HG02798 (cell line): Measurements from ENCODE around the gene NEUROG1.
"Not testable (repeated sequence)": the region's sequence is repeated elsewhere in the genome, so short reads cannot be mapped to it uniquely, and the experiment has no call there.

Experiments
- ATAC-seq: cut with Tn5 transposase; IDR thresholded peaks from one replicate; pipeline ENCODE4 v1.9.1; 2021; ENCODE audit warnings: mild to moderate bottlenecking; ENCODE audit not compliant: unreplicated experiment, poor library complexity

Gene NEUROG1

DNA sequence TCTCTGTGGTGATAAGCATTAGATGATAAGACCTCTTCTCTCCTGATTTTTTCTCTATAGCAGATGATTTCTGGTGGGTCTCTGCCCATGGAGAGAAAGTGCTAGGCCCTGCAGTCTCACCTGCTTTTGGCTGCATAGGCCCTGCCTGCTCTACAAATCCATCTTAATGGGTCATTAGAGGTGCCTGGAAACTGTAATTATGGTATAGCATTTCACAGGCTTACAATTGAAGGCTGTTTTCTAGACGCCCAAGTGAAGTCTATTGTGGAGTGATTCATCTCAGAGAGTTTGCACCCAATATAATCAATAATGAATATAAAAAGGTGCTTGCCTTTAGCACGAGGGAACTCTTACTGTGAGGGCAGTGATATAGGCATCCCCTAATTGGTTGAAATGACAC is 33.8 kb downstream of the NEUROG1 start:
- no peak for ATAC-seq

DNA sequence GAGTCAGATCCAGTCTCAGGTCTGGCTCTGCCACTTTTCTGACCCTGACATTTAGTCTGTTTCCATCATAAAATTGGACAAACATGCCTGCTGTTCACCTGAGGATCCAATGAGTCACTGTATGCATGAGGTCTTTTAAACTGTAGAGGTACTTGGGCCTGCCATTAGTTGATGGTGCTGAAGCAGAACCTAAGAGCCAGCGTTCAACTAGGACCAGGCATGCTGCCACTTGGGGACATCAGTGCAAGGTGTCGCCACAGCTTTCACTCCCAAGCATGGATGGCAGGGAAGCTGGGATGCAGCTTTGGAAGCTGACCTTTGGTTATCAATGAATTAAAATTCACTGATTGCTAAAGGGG is 37.1 kb downstream of the NEUROG1 start:
- no peak for ATAC-seq

DNA sequence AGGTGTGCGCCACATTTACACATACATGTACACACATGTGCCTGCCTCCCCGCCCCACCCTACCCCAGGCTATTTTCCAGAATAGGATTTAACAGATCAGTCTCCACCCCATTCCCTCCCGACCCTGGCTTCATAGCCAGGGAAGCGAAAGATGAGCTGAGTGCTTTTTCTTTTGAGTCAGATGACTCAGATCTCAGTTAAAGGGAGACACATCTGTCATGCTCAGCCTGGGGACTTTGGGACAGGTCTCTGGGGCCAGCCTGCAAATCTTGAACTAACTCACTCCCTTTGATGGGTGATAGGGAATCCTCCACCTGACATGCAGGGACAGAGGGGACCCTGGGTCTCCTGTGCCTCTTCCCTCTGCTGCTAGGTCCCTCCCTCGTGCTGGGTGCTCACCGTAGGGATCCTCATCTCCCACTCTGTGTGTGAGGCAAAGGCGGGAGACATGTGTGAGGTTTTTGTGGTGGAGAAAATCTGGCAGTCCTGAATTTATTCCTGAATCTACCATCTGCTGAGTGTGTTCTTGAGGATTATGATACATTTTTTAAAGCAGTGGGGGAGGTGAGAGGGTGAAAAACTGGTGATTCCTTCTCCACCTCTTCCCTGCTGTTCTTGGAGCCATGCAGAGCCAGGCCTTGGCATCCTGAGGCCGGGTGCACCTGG is 37.7 kb downstream of the NEUROG1 start:
- ATAC-seq: no peak

DNA sequence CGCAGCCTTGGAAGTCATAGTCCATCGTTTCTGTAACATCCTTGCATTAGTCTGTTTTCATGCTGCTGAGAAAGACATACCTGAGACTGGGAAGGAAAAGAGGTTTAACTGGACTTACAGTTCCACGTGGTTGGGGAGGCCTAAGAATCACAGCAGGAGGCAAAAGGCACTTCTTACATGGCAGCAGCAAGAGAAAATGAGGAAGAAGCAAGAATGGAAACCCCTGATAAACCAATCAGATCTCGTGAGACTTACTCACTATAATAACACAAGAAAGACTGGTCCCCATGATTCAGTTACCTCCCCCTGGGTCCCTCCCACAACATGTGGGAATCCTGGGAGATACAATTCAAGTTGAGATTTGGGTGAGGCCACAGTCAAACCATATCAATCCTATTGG is 40.2 kb downstream of the NEUROG1 start:
- not testable (repeated sequence) for ATAC-seq

DNA sequence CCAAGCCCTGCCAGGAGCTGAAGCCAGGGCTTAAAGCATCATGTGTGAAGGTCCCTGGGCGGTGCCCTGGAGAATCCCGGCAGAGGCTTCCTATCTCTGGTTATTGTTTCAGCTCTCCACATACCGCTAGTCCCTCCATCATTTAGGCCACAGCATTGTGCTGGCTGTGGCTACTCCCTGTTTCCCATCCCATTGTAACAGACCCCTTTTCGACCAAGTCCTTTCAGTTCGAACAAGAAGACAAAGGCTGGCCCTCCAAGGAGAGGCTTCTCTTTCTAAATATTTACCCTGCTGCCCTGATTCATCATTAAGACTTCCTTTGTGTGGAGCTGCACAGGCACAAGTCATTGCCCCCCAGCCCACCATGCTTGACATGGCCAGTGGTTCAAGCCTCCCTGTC is 41.6 kb downstream of the NEUROG1 start:
- ATAC-seq: no peak

DNA sequence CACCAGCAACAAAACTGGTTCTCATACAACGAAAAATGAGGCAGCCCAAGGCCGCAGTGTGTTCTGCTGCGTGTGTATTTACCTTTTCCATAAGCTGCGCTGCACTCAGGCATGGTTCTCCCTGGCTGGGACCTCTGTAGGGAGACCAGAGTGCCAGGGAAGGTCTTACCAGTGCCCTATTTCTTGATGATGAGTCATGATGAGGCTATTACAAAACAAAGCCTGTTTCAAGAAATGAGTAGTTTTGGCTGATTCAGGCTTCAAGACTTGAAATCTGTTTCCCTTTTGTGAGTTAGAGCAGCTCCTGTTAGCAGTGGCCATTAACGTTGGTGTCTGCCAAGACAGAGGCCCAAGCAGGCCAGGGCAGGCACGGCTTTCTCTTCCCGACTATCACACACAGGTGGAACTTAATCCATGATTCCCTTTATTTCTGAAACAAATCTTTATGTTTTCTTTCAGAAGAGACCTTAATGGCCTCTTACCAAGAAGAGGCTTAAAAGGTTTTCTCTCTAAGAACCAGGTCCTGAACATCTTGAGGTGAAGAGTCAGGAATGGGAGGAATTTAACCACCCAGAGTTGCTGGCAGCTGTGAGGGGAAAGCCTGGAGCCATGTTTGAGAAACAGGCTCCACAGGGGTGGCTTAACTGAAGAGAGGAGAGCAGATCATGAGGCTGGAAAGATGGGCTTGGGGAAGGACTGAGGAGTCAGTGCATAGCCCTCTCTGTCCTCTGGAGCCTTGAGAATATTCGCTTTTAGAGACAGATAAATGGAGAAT is 42.2 kb downstream of the NEUROG1 start:
- no peak for ATAC-seq

DNA sequence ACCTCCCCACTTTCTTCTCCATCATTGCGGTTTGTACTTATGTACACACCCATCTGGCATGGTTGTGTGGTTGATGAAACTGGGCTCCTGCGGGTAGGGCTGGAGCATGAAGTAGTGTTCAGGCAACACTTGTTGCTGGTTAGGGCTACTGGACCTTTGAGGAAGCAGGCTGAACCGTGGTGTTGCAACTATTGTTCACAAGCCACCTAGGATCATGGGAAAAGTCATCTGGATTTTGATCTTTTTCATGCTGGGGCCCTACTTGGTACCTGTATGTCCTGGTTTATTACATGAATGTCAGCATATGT is 43.5 kb downstream of the NEUROG1 start:
- no peak for ATAC-seq

DNA sequence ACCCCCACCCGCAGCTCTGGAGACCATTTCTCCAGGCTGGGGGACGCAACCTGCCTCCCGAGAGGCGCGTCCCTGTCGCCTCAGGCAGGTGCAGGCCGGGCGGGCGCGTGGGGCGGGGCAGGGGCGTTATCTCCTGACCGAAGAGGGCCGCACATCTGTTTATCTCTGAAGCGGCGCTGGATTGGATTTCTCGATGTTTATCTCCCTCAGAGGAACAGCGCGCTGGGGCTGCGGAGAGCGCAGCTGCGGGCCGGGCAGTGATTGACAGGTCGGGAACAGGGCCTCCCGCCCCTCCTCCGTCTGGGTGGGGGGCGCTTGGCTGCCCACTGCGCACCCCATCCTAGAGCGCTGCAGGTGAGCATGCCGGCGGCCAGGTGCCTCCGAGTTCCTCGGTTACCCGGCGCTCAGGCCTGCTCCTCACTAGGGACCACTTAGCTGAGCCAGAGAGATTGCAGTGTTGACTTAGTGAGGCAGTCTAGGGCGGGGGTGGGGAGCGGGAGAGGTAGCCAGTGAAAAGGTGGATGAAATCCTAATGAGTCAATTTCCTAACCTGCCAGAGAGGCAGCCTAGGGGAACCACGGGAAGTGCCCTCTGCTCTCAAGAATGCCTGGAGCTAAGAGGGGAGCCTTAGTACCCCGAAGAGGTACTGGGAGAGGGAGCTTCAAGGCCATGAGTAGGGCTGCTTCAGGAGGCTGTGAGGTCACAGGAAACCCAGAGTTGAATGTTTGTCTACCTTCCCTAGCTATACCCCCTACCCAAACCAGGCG is 44.0 kb downstream of the NEUROG1 start:
- ATAC-seq: no peak

DNA sequence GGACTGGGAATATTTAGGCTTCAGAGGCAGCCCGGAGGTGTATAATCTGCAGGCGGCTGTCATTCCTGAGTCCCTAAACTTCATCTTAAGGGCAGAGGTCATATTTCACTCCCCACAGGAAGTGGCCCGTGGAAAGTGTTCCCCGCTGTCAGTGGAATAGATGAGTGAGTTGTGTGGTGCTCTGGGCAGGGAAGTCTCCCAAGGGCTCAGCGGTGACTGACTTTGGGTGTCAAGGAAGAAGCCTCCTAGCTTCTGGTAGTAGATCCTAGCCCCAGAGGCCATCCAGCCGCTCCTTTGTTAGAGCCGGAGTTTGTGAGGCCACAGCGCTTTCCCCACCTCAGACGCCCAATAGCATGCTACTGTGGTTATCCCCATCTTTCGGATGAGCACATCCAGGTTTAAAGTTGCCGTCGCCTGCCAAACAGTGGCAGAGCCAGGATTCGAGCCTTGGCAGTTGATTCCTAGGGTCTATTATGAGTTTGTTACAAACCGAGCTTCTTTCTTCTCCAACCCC is 44.7 kb downstream of the NEUROG1 start:
- no peak for ATAC-seq

DNA sequence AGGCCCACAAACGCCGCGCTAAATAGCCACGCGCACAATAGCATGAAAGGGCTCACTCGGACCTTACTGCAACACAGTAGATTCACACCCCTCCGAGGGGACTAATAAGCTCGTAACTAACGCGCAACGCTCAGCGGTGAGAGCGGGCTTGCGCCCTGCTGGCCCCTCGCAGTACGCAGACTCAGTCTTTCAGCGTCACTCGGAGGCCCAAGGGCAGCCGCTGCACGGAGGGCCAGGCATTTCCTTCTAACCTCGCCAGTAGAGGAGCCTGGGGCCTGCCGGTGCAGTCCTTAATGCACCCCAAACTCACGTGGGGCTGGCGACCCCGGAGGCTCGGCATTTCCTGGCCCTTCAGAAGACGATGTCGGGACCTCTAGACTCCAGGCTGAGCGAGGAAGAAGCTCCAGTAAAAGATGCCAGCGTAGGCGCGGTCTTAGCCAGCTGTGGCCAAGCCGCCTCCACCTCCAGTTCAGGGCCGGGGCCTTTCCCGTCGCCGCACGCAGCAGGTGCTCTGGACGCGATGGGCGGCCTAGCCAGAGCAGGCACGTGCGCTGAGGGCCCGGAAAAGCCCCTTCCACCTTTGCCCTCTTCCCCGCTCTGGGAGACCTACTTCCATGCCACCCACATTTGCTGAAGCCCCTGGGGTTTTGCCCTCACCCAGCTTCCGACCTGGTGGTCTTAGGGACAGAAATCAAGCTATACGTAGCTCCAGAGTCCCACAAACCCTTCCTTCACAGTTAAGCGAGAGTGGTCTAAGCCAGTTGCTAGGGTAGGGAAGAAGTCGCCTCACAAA is 45.3 kb downstream of the NEUROG1 start:
- no peak for ATAC-seq

DNA sequence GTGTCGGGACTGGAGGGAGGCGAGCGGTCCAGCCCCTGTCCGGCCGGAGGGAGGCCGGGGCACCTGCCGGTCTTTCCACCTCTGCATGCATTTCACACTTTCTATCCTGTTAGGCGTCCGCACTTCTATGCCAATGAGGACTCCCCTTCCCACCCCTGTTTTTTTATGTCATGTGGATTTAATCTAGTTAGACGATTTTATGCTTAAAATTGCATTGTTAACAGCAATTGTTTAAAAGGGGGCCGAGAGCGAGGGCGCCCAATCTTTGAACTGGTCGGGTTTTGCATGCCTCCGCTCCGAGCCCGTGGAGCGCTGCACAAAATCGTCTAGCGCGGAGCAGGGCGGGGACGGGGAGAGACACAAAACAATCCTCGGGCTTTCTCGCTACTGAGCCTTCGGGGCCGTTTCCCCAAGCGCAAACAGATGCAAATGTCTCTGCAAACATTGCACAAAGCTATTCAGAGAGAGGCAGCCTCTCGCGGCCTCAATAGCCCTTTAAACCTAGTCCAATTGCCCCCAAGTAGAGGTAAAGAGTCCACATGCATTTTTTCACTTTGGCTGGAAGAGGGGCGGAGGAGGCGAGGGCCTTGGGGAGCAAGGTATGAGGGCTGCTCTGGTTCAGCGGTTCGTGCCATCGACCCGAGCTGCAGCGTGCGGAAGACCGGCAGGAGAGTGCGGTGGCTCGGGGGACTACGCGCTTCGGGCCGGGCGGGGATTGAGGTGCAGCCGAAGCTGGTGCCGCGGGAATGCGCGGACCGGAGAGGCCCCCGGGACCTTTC is 46.1 kb downstream of the NEUROG1 start:
- ATAC-seq: no peak

DNA sequence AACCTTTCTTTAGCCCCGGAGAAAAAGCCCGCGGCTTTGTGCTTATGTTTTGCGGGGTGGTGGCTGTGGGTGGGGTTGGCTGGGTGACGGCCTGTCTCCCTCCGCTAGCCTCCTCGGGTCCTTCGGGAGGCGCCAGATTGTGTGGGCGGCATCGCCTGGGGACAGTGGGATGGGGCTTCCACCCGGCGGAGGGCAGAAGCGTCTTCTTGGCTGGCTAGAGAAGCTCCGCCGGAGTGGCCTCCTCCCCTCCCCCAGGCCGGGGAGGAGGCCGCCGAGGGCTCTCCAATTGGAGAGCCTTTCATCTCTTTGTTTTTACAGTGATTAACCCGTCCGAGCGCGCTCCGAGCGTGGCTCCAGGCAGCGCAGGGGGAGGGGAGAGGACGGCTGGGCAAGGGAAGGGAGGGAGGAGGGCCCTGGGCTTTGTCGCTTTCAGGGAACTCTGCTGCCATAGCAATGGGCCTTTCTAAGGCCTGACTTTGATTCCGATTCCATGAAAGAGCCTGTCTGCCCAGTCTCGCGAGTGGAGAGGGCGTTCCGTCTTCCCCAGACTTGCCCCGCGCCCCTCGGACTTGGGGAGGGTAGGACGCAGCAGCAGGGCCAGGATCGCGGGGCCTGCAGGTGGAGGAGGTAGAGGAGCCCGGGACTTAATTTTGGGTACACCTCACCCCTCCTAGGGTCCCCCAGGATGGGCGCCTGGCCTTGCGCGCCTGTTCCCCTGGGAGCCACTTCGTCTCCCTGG is 46.9 kb downstream of the NEUROG1 start:
- no peak for ATAC-seq

DNA sequence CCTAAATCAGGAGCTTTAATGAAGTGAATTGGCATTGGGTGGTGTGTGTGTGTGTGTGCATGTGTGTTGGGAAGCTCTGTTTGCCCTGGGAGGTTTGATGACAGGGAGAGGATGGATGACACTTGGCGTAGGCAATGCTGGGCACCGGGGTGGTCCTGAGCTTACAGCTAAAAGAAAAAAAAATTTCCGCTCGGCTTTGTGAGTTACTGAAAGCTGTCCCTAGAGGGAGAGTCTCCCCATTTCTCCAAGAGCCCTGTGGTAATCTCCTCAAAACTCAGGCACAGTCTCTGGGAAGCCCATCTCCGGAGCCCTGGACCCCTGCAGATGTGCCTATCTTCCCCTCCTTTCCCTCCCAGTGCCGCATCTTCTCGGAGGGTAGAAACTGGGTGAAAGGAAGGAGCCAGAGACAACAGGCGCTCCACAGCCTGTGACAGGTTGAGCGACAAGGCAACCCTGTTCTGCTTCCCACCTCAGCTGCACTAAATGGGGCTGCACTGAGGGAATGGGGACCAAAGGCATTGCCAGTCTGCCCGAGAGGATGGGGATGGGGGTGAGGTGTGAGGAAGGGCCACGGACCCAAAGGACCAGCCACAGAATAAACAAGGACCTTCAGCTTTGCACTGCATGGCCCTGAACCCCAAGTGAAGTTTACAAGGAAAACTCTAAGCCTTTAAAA is 47.8 kb downstream of the NEUROG1 start:
- no peak for ATAC-seq

DNA sequence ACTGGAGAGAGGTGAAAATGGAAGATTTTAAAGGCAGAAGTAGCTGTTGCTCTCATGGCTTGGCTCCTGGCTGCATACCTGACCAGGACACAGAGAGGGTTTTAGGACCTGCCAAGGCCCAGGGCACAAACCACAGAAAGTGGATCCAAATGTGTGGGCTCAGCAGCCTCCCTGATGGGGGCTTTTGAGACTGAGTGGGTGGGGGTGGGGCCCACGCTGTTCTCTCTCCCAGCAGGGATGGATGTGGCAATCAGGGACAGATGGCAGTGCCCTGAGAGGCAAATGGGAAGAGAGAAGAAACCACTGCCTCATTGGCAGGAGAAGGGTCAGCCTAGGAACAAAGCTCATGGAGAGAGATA is 48.7 kb downstream of the NEUROG1 start:
- ATAC-seq: no peak

DNA sequence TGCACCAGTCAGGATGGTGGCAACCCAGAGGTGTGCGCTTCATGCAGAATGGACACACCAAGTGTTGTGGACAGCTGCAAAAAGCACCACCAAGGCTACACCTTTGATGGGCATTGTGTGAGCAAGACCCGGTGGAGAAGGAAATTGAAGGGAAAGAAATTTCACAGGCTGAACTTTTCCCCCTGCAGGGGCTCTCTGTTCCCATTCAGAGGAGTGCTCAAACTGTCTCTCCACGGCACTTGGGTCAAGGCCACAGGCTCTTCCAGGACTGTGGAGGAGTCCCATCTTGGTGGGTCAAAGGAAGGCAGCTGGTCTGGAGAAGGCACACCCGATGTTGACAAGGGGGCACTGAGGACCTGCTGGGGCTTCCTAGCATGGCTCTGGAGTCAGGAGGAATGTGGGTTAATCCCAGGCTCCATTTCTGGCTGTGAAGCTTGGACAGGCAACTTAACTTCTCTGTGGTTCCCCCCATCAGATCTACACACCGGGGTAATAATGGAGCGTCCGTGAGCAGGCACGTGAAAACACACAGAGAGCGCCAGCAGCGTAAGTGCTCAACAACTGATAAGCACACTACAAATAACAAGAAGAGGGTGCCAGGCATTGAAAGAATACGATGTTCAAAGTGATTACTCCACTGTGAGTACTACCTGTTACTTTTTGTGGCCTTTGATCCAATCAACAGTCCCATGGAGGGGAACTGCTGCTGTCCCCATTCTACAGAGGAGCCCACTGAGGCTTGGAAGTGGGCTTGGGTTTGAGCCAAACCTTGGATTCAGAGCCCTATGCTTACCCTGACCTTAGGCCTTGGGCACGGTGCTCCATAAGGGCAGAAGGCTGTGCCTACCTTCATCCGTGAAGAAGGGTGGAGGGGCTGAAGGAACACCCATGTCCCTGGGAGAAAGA is 49.4 kb downstream of the NEUROG1 start:
- no peak for ATAC-seq

DNA sequence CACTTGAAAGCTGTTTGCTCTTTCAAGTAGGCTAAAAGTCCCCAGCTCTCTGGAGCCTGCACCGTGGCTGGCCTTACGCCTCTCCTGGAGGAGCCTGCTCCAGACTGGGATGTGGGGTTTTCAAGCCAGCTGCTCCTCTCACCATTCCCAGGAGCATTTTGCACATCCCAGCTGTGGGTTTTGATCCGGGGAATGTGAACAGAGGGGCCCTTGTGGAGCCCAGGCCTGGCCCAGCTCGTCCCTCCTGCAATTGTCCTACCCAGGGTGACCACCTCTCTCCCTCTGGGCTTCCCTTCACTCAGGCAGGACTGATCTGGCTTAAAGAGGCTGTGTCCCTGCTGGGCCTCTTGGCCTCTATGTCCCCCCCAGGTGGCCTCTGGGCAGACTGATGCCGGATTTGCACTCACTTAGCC is 51.1 kb downstream of the NEUROG1 start:
- ATAC-seq: no peak
